ENCODE measurements around the gene SYT12.

Gene SYT12

DNA sequence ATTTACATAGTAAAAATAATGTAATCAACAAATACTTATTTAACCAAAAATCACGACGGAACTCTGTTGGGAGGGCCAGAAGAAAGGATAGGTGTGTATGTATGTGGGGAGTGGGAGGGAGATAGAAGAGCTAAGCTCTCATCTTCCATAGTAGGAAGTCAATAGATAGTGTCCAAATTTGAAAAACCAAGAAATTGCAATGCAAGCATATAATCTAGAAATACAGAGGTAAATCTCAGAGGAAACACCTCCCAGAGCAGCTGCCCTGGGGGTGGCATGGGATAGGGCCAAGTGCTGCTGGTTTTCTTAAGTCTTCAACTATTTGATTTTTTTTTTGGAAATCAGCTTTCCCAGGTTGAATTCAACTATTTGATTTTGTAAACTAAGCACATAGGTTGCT lies 30.9 kb upstream of the SYT12 start:
- Histone ChIP-seq H3K27me3 (ENCODE audit: insufficient read depth, low read depth, severe bottlenecking) (no peaks in the 10 kb centered on the region), H3K9me3 (ENCODE audit: severe bottlenecking) (no peaks in the 10 kb centered on the region), H3K27ac (no peak overlapping the region), H3K4me3 (ENCODE audit: low read depth, low read length) (no peak overlapping the region), H3K36me3 (no peaks in the 10 kb centered on the region)
- DNase-seq, result no peak
- TF ChIP-seq, protein P1, sequence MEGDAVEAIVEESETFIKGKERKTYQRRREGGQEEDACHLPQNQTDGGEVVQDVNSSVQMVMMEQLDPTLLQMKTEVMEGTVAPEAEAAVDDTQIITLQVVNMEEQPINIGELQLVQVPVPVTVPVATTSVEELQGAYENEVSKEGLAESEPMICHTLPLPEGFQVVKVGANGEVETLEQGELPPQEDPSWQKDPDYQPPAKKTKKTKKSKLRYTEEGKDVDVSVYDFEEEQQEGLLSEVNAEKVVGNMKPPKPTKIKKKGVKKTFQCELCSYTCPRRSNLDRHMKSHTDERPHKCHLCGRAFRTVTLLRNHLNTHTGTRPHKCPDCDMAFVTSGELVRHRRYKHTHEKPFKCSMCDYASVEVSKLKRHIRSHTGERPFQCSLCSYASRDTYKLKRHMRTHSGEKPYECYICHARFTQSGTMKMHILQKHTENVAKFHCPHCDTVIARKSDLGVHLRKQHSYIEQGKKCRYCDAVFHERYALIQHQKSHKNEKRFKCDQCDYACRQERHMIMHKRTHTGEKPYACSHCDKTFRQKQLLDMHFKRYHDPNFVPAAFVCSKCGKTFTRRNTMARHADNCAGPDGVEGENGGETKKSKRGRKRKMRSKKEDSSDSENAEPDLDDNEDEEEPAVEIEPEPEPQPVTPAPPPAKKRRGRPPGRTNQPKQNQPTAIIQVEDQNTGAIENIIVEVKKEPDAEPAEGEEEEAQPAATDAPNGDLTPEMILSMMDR (IDR thresholded peaks at IDR 0.05; ENCODE audit: low read depth, low read length), result no peak

DNA sequence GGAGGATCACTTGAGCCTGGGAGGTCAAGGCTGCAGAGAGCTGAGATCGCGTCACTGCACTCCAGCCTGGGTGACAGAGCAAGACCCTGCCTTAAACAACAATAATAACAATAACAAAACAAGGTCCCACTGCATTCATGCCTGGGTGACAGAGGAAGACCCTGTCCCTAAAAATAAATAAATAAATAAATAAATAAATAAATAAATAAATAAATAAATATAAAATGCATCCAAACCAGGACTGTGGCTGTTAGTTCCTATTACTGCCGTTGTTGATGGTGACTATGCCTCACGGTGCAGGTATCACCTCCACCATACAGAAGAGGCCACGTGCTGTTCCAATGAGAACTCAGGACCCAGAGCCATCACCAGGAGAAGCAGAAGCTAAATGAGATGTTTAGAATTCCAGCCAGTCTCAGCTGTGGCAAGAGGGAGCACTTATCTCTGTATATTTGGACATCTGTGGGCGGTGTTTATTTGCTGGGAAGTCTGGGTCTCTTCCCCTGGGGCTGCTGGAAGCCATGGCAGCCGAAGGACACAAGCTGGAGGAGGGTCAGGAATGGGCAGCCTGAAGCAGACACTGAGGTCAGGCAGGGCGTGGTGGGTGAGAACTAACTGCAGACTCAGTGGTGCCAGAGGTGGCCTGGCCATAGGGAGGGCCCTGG lies 26.2 kb upstream of the SYT12 start:
- Histone ChIP-seq H3K9me3 (ENCODE audit: severe bottlenecking) (no peaks in the 10 kb centered on the region), H3K36me3 (no peaks in the 10 kb centered on the region), H3K27ac (no peak overlapping the region), H3K4me3 (ENCODE audit: low read depth, low read length) (no peak overlapping the region), H3K27me3 (ENCODE audit: insufficient read depth, low read depth, severe bottlenecking) (no peaks in the 10 kb centered on the region)
- no peak for DNase-seq
- TF ChIP-seq, protein P1 (IDR thresholded peaks at IDR 0.05; ENCODE audit: low read depth, low read length), result no peak

DNA sequence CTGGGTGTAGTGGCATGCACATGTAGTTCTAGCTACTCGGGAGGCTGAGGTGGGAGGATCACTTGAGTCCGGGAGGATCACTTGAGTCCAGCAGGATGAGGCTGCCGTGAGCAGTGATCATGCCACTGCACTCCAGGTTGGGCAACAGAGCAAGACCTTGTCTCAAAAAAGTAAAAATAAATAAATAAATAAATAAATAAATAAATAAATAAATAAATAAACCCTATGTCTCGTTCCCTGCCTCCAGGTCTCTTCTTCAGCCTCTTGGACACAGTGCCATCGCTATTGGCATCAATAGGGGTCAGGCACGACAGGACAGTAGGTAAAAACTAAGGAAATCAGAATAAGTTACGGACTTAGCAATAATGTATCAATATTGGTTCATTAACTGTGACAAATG lies 23.4 kb upstream of the SYT12 start:
- Histone ChIP-seq H3K9me3 (ENCODE audit: severe bottlenecking) (no peaks in the 10 kb centered on the region), H3K4me3 (ENCODE audit: low read depth, low read length) (no peak overlapping the region), H3K27ac (no peak overlapping the region), H3K36me3 (no peaks in the 10 kb centered on the region), H3K27me3 (ENCODE audit: insufficient read depth, low read depth, severe bottlenecking) (no peaks in the 10 kb centered on the region)
- DNase-seq, result no peak
- TF ChIP-seq, protein P1 (IDR thresholded peaks at IDR 0.05; ENCODE audit: low read depth, low read length), result no peak

DNA sequence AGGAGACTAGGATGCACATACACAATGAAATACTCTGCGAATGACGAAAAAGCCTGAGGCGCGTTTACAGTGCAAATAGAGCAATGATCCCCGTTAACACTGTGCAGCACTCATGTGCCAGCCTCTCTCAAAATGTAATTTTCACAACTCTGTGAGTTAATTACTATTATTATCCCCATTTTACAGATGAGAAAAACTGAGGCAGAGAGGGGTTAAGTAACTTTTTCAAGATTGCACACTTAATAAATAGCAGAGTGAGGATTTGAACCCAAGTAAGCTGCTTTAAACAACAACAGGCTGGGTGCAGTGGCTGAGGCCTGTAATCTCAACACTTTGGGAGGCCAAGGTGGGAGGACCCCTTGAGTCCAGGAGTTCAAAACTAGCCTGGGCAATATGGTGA lies 21.6 kb upstream of the SYT12 start:
- no peaks in the 10 kb centered on the region for H3K36me3 ChIP-seq
- H3K27me3 ChIP-seq (ENCODE audit: insufficient read depth, low read depth, severe bottlenecking), result no peaks in the 10 kb centered on the region
- TF ChIP-seq, protein P1 (IDR thresholded peaks at IDR 0.05; ENCODE audit: low read depth, low read length), result no peak
- H3K4me3 ChIP-seq (ENCODE audit: low read depth, low read length), result no peak overlapping the region
- no peaks in the 10 kb centered on the region for H3K9me3 ChIP-seq (ENCODE audit: severe bottlenecking)
- H3K27ac ChIP-seq, result no peak overlapping the region
- DNase-seq, result no peak

DNA sequence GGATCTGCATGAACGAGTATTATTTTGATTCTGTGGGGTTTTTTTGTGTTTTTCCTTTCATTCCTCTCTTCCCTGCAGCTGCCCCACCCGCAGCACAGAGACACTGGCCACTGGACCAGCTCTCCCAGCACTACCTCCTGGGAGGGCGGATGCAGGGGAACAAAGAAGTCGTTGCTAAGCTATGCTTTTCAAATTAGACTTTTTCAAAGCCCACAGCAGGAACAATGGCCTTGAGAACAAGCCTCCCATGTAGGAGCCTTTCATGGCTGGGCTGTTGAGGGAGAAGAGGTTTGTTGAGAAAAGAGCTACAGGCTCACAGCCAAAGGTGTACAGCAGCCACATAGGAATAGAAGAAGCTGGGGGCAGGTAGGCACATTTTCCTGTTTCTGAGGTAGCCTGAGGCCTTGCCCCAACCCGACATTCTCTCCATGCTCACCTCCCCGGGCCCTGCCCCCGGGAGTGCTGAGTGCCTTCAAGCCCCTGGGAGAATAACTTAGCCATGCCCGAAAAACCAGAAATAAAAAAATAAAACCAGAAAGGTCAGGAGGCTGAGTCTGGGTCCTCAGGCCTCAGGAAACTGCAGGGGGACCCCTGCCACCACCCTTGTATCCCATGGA lies 20.5 kb upstream of the SYT12 start:
- Histone ChIP-seq H3K9me3 (ENCODE audit: severe bottlenecking) (no peaks in the 10 kb centered on the region), H3K27ac (no peak overlapping the region), H3K4me3 (ENCODE audit: low read depth, low read length) (no peak overlapping the region), H3K27me3 (ENCODE audit: insufficient read depth, low read depth, severe bottlenecking) (no peaks in the 10 kb centered on the region), H3K36me3 (no peaks in the 10 kb centered on the region)
- TF ChIP-seq, protein P1 (IDR thresholded peaks at IDR 0.05; ENCODE audit: low read depth, low read length), result no peak
- DNase-seq, result no peak

Measured in WERI-Rb-1 (cell line).